ENCODE data around the gene SPTB.

Gene SPTB

DNA sequence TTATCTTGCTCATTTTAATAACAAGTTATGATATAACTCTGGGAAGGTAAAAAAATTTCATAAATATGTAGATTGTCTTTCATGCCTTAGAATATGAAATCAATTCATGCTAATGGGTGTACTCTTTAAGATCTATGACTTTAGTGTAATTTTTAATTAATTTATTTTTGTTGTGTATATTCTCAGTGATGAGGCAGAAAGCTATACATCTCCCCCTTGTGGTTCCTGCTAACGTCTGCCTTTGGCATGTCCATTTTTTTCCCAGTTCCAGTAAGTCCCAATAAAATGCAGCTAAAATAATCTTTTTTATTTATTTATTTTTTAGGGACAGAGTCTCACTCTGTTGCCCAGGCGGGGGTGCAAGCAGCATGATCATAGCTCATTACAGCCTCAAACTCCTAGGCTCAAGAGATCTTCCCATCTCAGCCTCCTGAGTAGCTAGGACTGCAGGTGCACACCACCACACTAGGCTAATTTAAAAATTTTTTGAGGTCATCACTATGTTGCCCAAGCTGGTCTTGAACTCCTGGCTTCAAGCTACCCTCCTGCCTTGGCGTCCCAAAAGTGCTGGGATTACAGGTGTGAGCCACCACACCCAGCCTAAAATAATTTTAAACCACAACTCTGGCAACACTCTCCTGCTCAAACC is 31.3 kb upstream of the SPTB start:
- H3K36me3 Mint-ChIP-seq: peaks cover 17% of the 10 kb centered on the region
- H3K4me3 Mint-ChIP-seq: no peak overlapping the region
- peaks cover 17% of the 10 kb centered on the region for H3K4me1 Mint-ChIP-seq
- H3K27ac Mint-ChIP-seq: no peak overlapping the region
- H3K9me3 Mint-ChIP-seq: no peaks in the 10 kb centered on the region
- DNase-seq (ENCODE audit: low spot score in 2 of 2) (no peak), ATAC-seq (no peak)

DNA sequence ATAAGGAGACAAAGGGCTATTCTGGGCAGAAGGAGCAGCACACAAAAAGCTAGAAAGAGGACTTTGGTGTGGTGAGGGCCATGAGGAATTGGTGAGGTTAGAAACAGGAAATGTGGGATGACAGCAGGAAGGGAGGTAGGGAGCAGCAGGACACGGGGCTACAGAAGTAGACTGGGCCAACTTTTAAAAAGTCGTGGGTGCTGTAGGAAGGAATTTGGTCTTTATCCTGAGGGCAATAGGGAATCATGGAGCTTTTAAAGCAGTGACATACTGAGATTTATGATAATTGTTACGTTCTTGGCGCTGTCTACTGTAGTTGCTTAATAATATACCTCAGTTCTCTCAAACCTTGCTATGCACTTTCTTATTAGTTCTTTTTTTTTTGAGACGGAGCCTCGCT is 26.3 kb upstream of the SPTB start:
- Mint-ChIP-seq H3K4me1 (no peaks in the 10 kb centered on the region), H3K9me3 (no peaks in the 10 kb centered on the region), H3K4me3 (no peak overlapping the region), H3K27ac (no peak overlapping the region), H3K36me3 (no peaks in the 10 kb centered on the region)
- DNase-seq (ENCODE audit: low spot score in 2 of 2): no peak
- ATAC-seq: no peak

DNA sequence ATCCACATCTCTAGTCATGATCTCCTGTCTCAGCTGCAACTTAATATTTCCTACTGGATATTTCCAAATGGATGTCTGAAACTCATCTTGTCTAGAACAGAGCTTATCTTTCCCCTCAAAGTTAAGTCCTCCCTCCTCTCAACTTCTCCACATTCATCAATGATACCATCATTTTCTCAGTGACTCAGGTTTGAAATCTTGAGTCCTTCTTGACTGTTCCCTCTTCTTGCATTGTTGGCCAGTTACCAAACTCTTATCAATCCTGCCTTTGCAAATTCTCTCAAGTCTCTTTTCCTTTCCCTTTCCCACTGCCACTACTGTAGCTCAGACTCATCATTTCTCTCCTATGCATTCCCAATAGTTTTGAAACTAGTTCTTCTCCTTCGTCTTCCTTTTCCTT is 20.3 kb upstream of the SPTB start:
- no peak overlapping the region for H3K27ac Mint-ChIP-seq
- no peak overlapping the region for H3K4me3 Mint-ChIP-seq
- ATAC-seq (no peak), DNase-seq (ENCODE audit: low spot score in 2 of 2) (no peak)
- no peaks in the 10 kb centered on the region for H3K36me3 Mint-ChIP-seq
- H3K9me3 Mint-ChIP-seq: no peaks in the 10 kb centered on the region
- H3K4me1 Mint-ChIP-seq: no peaks in the 10 kb centered on the region

DNA sequence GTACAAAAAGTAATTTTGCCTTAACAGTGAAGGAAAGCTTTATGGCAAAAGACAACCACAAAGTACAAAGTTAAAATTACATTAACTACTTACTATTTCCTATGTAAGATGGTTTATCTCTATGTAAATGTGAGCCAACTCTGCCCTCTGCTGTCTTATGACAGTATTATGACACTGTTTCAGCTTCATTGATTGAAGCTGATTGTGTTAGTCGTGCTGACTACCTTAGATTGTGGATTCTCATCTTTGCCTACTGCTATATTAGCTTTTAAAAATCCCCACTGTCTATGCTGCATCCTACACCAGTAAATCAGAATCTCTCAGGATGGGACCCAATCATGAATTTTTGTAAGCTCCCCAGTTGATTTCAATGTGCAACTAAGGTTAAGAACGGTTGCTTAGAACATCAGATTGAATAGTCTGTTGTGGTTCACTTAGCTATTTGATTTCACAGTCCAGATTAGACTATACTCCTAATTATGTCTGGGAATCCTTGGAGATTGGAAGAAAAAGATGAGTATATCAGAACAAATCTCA is 12.2 kb upstream of the SPTB start:
- no peak overlapping the region for H3K4me3 Mint-ChIP-seq
- H3K9me3 Mint-ChIP-seq: no peaks in the 10 kb centered on the region
- DNase-seq (ENCODE audit: low spot score in 2 of 2) (peak in 1 of 2 donors; percentile 5), ATAC-seq (peak; percentile 87)
- H3K36me3 Mint-ChIP-seq: no peaks in the 10 kb centered on the region
- H3K4me1 Mint-ChIP-seq: no peaks in the 10 kb centered on the region
- H3K27ac Mint-ChIP-seq: no peak overlapping the region

DNA sequence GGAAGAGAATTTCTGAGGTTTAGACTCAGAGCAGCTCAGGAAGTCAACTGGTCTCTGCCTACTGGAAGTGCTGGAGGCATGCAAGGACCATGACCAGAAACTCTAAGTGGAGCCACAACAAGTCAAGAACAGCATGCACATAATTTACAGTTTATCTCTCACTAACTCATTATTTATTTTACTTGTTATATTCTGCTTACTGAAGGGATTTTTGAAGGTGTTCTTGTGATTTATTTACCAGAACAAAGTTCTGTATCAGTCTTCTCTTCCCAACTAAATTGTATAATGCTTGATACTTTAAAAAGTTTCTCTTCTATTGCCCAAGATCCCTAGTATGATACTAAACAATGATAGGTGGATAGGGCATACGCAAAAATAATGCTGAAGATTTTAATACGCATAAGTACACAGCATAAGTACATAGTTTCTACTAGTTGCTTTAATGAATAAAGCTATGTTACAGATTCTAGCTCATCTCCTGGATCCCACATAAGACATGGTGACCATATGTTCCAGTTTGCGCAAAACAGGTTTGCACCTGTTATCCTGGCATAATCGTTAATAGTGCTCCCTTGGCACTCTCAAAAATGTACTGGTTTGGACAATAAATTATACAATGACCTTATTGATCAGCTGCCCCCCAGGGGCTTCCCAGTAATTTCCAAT is 11.6 kb upstream of the SPTB start:
- H3K4me1 Mint-ChIP-seq: no peaks in the 10 kb centered on the region
- no peaks in the 10 kb centered on the region for H3K36me3 Mint-ChIP-seq
- ATAC-seq (no peak), DNase-seq (ENCODE audit: low spot score in 2 of 2) (no peak)
- H3K9me3 Mint-ChIP-seq: no peaks in the 10 kb centered on the region
- no peak overlapping the region for H3K27ac Mint-ChIP-seq
- H3K4me3 Mint-ChIP-seq: no peak overlapping the region

DNA sequence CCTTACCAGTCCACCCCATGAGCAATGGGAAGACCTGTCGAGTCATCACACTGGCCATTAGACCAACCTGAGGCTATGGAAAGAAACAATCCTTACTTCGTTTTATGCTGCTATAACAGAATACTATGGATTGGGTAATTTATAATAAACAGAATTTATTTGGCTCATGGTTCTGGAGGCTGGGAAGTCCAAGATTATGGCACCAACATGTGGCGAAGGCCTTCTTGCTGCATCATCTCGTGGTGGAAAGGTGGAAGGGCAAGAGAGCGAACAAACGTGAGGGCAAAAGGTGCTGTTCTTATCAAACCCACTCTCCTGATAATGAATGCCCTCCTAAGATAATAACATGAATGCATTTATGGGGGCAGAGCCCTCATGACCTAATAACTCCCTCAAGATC is 9.6 kb upstream of the SPTB start:
- Mint-ChIP-seq H3K4me3 (no peak overlapping the region), H3K4me1 (no peaks in the 10 kb centered on the region), H3K27ac (no peak overlapping the region), H3K9me3 (no peaks in the 10 kb centered on the region), H3K36me3 (no peaks in the 10 kb centered on the region)
- no peak for DNase-seq (ENCODE audit: low spot score in 2 of 2)
- no peak for ATAC-seq

DNA sequence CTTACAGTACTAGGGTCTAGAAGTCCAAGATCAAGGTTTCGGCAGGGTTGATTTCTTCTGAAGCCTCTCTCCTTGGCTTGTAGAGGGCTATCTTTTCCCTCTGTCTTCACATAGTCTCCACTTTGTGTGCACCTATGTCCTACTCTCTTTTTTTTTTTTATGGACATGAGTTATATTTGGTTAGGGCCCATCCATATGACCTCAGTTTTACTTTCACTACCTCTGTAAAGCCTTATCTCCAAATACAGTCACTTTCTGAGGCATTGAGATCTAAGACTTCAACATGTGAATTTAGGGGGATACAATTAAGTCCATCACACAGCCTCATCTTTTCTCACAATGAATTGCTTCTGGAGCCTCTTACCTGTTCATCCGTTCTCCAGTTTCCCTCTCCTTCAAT is 5.9 kb upstream of the SPTB start:
- DNase-seq (ENCODE audit: low spot score in 2 of 2): no peak
- no peak for ATAC-seq
- no peaks in the 10 kb centered on the region for H3K36me3 Mint-ChIP-seq
- no peak overlapping the region for H3K4me3 Mint-ChIP-seq
- H3K27ac Mint-ChIP-seq: no peak overlapping the region
- H3K4me1 Mint-ChIP-seq: peaks cover 7% of the 10 kb centered on the region
- no peaks in the 10 kb centered on the region for H3K9me3 Mint-ChIP-seq

DNA sequence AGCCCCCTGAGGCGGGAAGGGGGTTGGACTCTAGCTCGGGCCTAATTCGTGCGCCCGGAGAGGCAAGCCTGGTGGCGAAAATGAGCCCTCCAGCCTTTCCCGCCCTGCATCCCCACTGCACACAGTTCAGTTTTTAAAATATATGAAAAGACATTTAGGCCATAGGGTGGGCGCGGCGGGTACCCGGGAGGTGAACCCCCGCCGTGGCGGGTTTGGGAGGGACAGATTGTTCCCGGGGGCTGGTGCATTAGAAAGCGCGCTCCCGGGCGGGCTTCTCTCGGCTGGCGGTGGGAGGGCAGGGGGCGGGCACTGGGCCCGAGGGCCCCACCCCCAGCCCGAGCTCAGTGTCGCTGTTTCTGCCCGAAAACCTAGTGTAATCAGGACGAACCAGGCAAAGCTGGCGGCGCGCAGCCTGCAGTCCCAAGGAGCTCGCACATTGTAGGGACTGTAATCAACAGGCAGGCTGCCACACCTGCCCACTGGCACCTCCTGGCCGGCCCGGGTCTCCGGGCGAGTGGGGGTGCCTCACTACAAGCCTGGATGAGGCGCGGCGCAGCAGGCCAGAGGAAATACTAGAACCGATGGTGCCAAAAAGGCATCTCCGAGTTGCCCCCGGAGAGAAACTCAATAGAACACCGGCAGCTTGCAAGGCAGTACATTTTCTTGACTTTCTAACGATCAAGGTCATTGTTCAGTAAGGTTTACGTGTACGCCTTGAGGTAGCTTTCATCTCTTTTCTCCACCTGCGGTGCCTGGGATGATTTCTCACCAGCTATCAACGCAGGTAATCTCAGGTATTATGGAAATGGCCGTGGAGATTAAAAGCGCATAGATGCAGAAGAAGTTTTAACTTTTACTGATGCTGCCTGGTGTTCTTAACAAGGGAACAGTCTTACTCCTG is 764 bp upstream of the SPTB start:
- H3K4me3 Mint-ChIP-seq: peak overlapping the region; percentile 77
- H3K27ac Mint-ChIP-seq: no peak overlapping the region
- no peaks in the 10 kb centered on the region for H3K36me3 Mint-ChIP-seq
- H3K9me3 Mint-ChIP-seq: no peaks in the 10 kb centered on the region
- peaks cover 14% of the 10 kb centered on the region for H3K4me1 Mint-ChIP-seq
- DNase-seq (ENCODE audit: low spot score in 2 of 2) (peak; percentile 42 to 75), ATAC-seq (peak; percentile 90)

DNA sequence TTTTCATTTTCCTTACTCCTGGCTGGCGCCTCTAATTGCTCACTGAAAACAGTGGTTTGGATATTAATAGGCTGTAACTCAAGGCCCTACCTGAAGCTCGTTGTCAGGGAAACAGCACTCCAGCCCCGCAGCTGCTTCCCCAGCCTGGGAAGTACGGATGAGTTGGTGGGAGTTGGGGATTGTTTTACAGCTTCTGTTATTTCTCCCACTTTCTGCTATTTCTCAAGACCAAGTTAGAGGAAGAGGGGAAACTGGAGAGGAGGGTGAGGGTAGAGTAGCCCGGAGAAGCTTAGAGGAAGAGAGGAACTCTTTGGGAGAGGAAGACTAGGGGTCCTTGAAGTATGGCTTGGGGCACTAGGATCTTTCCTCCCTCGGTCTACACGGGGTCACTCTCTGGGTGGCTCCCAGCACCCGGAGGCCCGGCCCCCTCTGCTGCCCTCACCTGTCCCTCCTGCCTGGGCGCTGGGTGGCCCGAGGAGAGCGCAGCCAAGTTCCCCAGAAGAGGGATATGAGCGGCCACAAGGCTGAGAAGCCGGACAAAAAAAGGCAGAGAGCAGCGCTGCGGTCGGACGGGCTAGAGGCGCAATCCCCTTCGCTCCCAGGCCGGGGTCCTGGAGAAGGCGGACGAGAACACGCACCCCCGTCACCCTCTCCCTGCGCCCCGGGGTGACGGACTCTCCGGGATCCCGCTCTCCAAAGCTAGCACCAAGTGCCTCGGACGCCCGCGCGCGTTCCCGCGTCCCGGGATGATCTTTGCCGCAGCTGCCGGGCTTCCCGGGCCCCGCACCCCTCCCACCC is 671 bp downstream of the SPTB start:
- no peaks in the 10 kb centered on the region for H3K9me3 Mint-ChIP-seq
- ATAC-seq (peak; percentile 1), DNase-seq (ENCODE audit: low spot score in 2 of 2) (no peak)
- H3K4me3 Mint-ChIP-seq: peak overlapping the region; percentile 77
- peaks cover 14% of the 10 kb centered on the region for H3K4me1 Mint-ChIP-seq
- H3K27ac Mint-ChIP-seq: no peak overlapping the region
- H3K36me3 Mint-ChIP-seq: no peaks in the 10 kb centered on the region

DNA sequence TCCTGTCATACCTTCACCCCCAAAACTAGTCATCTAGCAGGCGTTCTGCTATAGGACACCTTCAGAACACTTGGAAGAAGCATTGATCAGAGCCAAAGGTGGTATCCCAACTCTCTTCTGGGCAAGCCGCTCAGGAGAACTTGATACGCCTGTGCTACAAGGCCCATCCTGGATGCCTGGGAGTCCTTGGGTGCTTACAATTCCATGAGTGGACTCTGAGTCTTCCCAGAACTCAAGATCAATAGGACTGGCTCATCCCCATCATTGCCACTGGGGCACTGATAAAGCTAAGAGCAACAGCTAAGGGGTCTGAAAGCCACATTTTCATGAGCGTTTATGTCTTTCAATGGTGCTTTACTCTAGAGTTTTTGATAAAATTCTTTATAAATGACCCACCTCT is 1.9 kb downstream of the SPTB start:
- Mint-ChIP-seq H3K4me1 (peaks cover 14% of the 10 kb centered on the region), H3K4me3 (no peak overlapping the region), H3K27ac (no peak overlapping the region), H3K9me3 (peaks cover 4% of the 10 kb centered on the region), H3K36me3 (no peaks in the 10 kb centered on the region)
- no peak for DNase-seq (ENCODE audit: low spot score in 2 of 2)
- no peak for ATAC-seq

DNA sequence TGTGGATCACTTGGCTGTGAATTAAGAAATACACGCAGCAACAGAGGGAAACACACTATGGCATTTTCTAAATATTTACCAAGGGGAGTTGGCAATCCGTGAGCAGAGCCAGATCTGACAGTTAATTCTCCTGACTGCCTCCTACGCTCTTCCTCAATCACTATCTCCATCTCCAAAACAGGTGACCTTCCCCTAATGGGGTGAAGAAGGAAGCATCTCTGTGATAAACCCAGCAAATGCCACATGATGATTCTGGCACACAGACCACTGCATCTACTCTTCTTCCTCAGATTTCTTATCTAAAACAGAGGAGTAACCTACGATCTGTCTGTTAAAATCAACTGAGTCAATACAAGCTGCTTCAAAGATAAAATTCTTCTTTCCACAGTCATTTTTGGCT is 4.4 kb downstream of the SPTB start:
- Mint-ChIP-seq H3K4me1 (peaks cover 5% of the 10 kb centered on the region), H3K36me3 (no peaks in the 10 kb centered on the region), H3K4me3 (no peak overlapping the region), H3K9me3 (peaks cover 5% of the 10 kb centered on the region), H3K27ac (no peak overlapping the region)
- DNase-seq (ENCODE audit: low spot score in 2 of 2) (no peak), ATAC-seq (no peak)

DNA sequence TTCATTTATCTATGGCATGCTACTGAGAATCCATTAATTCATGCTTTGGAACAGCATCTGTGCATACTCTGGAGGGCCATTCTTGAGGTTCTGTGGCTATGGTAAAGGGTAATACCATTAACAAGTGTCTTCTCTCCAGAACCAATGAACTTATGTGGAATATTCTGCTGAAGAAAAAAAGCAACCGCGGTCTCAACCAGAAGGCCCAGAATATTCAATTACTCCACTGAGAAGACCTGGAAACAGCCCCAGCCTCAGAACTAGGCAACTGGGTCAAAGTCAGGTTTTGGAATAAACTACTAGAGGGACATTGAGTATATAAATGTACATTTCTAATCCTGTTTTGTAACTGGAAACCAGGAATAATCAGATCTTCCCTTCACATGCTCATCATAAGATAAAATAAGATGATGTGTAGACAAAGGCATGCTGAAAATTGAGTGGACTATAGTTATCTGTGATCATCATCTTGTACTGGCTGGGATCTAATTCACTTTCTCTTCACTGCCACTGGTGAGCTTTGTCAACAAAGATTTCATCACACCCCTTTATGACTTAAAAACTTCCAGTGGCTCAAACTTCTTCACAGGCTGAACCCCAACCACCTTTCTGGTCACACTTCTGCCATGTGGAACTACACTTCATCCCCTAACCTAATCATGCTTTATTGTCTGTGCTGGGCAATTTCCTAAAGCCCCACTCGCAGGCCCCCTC is 6.0 kb downstream of the SPTB start:
- ATAC-seq (no peak), DNase-seq (ENCODE audit: low spot score in 2 of 2) (no peak)
- Mint-ChIP-seq H3K36me3 (no peaks in the 10 kb centered on the region), H3K4me1 (no peaks in the 10 kb centered on the region), H3K27ac (no peak overlapping the region), H3K4me3 (no peak overlapping the region), H3K9me3 (peaks cover 5% of the 10 kb centered on the region)

DNA sequence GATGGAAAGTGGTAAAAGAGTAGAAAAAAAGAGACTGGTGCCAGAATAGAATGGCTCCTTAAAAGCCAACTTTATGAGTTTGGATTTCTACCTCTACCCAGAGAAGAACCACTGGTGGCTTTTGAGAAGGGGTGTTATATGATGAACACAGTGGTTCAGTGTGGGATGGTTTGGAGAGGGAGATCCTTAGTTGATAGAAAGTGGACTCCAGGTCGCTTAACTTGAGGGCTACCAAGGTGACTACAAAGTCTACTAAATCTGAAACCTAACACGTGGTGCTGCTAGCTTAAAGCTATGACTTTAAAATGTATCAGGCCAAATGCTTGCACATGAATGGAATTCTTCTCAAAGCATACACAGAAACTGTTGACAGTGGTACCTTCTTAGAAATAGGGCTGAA is 8.4 kb downstream of the SPTB start:
- H3K9me3 Mint-ChIP-seq: peaks cover 5% of the 10 kb centered on the region
- no peak overlapping the region for H3K27ac Mint-ChIP-seq
- H3K4me3 Mint-ChIP-seq: no peak overlapping the region
- H3K4me1 Mint-ChIP-seq: no peaks in the 10 kb centered on the region
- no peaks in the 10 kb centered on the region for H3K36me3 Mint-ChIP-seq
- DNase-seq (ENCODE audit: low spot score in 2 of 2) (no peak), ATAC-seq (peak; percentile 61)

DNA sequence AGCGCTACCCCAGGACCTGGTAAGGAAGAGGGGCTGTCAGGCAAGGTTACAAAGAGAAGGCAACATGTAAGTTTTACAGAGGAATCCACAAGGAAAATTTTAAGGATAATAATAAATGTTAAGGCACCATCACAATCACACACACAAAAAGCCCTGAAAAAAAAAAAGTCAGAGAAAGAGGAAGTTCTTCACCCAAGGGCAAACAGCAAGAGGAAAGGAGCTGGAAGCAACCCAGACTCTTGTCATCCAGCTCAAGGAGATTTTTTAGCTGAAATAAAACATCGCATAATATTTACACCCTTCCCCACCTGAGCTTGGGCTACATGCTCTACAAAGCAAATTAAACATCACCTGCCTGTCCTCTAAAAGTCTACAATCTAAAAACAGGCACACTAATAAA is 9.5 kb downstream of the SPTB start:
- Mint-ChIP-seq H3K27ac (no peak overlapping the region), H3K9me3 (peaks cover 5% of the 10 kb centered on the region), H3K36me3 (no peaks in the 10 kb centered on the region), H3K4me3 (no peak overlapping the region), H3K4me1 (no peaks in the 10 kb centered on the region)
- ATAC-seq: no peak
- DNase-seq (ENCODE audit: low spot score in 2 of 2): no peak
